GM18909 (cell line): ENCODE results near the gene VSTM4.

Experiments used
- ATAC-seq: cut with Tn5 transposase; IDR thresholded peaks from one replicate; pipeline ENCODE4 v1.9.1; 2021; ENCODE audit warnings: mild to moderate bottlenecking; ENCODE audit not compliant: unreplicated experiment, poor library complexity

The VSTM4 gene

DNA sequence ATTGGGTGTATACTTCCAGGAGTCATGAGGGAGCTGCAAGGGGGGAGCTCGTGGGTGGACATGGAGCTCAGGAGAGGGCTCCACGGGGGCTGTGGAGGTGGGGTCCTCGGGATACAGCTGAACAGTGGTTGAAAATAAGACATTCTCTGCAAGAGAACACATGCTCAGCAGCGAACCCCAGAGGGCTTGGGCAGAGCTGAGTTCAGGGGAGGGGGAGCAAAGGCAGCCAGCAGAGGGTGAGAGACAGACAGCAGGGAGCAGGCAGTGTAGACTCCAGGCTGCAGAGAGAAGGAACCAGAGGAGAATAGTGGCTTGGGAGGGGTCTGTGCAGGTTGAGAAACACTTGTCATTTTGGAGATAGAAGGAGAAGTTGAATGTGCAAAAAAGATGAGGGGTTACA, 102.7 kb downstream of the VSTM4 start:
- ATAC-seq = no peak

DNA sequence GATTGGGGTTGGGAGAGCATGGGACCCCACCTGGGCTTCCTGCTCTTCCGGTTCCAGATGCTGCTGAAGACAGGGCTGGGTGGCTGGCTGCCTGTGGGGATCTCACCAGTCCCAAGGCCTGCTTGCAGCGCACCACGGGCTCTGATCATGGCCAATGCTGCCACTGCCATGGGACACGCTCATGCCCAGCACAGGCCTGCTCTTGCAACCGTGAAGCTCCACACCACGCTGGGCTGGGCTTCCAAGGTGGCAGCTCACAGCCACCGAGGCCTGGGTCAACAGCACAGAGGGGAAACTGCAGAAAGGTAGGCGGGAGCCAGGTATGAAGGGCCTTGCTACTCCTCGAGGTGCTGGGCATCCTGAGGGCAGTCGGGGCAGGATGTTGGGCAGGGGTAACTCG, 103.6 kb downstream of the VSTM4 start:
- no peak for ATAC-seq

DNA sequence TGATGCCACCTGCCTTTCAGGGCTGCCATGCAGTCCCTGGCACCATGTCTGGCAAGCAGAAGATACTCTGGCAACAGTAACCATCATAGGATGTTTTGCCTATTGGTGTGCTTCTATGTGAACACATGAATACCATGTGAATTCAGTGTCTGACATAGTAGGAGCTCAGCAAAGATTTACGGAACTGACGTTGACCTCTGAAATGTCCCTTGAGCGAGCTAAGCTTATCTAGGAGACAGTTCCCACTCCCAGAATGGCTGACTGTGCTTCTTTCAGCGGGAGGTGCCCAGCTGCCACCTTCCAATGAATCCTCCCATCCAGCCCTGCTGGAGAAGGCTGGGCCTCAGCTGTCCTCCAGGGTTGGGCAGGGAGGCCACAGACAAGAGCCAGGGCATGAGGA, 104.5 kb downstream of the VSTM4 start:
- ATAC-seq = no peak

DNA sequence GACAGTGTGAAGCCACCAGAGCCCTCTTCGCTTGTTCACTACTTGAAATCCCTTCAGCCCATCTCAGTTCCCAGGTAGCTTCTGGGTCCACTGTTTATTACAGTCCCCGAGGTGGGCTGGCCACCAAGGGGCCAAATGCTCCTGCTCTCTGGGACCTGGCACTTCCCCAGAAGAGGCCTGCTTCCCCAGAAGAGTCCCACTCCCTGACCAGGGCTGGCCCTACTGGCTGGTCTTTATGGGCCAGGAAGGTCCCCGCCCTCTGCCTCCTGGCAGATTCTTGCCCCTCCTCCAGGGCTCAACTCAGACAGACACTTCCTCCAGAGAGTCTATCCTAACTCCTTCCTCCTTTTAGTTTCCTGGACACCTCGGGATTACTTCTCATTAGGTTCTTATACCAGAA, 105.0 kb downstream of the VSTM4 start:
- ATAC-seq = no peak

DNA sequence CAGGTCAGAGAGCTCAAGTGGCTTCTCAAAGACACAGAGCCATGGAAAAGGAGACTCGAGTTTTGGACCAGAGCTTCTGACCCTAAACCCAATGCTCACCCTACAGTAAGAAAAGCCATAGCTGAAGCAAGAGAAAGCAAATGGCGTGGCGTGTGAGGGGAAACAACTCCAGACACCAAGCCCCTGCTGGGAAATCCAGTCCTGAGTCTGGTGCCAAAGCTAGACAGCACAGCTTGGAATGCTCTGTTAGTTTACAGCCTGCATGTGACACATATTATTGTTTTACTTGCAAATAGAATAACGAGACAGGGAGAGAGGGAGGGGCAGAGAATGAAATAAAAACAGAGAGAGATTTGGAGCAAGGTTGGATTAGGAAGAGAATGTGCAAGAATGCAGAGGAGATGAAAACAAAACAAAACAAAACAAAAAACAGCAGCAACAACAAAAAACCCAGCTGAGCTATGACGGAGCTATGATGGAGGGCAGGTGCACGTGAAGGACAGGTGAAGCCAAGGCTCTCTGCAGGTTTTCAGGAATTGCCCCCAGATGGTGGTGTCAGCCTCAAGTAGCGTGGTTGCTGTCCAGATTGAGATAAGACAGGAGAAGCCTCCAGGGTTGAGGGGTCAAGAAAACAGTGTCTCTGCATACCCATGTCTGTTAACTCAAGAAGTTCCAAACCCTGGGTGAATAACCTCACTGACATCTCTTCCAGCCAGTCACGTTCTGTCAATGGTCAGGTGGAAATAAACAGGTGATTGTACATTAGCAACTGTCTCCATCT, 105.9 kb downstream of the VSTM4 start:
- ATAC-seq = no peak

DNA sequence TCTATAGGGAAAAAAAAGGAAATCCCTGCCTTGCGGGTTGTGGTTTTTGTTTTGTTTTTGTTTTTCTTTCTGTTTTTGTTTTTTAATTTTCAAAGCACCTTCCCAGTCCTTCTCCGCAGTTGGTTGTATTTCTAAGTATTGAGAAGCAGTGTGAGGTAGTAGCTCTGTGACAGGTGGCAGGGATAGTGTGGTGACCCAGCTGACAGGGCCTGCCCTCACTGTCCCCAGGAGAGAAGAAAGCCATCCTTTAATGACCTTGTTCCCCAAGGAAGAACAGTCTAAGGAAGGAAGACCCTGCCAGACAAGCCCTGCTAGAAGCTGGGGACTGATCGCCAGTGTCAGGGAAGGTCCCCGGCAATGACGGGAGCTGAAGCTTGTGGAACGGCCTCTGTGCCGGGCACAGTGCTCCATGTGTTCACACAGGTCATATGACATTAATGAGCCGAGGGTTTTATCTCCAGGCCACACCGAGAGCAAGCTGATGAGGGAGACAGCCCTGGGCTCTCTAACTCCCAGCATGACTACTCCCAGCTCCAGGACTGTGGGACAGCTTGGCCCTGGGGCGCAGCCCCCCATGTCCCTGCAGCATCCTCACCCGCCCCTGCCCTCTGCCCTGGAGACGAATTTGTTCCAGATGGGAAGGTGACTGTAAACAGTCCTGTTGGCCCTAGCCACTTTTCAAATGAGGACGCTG, 106.7 kb downstream of the VSTM4 start:
- ATAC-seq = no peak

DNA sequence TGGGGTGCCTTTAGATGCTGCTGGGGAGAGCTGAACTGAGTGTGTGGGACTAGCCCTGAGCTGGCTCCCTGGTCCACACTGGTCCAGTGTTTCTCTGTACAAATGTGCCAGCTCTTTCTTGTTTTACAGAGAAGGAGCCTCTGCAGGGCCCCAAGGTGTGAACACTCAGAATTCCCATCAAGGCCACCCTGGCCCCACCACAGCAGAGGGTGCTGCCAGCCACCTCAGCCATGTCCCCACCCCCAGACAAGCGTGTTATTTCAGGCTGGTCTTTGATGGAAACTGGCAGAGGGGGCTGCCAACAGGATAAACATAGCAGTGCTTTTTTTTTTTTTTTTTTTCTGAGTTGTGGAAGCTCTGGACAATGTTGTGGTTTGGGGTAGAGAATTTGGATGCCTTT, 107.2 kb downstream of the VSTM4 start:
- no peak for ATAC-seq

GRCh38 chr10:49007129-49007528, 108.2 kb downstream of the VSTM4 start:
- no peak for ATAC-seq

- no peak for ATAC-seq
These were observed 110.1 kb downstream of the VSTM4 start for GRCh38 chr10:49005270-49005669.

GRCh38 chr10:49001870-49002672, 113.3 kb downstream of the VSTM4 start:
- ATAC-seq = no peak

GRCh38 chr10:49001402-49001801, 113.9 kb downstream of the VSTM4 start:
- ATAC-seq = no peak

GRCh38 chr10:49000437-49001398, 114.6 kb downstream of the VSTM4 start:
- ATAC-seq = no peak

GRCh38 chr10:48999346-48999745, 116.0 kb downstream of the VSTM4 start:
- ATAC-seq = no peak

DNA sequence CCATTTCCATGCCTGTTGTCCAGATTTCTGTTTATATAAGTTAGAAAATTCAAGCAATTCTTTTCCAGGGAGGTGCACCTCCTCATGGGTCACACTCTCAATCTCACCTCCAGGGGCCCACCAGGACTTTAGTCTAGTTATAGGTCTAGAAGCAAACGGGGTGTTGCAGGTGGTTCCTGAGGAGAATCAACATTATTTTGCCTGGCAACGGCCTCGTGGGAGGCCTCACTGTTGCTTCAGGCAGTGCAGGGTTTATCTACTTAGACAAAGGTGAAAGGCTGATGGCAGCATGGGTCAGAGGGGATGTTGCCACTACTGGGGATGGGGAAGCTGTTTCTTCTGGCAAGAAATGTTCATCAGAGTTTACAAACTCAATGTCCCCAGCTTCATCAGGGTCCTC, 119.0 kb downstream of the VSTM4 start:
- no peak for ATAC-seq

- no peak for ATAC-seq
These were observed 121.7 kb downstream of the VSTM4 start for GRCh38 chr10:48993627-48994026.

- ATAC-seq = no peak
These were observed 125.1 kb downstream of the VSTM4 start for GRCh38 chr10:48990226-48990625.

DNA sequence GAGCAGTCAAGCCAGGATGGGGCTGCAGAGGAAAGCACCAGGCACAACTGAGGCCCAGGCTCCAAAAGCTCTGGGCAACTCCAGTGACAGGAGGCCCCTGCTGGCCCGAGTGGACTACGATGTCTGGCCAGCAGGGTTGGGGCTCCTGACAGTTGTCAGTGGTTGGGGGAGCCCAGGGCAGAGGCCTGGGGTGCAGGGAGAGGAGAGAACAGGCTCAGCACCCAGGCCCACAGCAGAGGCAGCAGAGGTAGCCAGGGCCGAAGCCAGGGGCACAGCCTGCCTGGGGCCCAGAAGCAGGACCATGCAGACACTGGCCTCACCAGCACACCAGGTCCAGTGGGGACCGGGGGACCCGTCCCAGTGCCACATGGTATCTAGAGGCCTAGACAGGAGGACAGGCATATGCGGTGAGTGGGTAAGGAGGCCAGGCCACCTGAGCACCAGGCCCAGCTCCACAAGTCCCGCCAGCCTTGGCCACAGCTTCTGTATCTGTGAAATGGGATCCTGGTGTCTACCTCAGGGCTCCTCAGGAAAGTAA, 129.6 kb downstream of the VSTM4 start:
- ATAC-seq = no peak

- ATAC-seq = no peak
These were observed 131.5 kb downstream of the VSTM4 start for GRCh38 chr10:48983648-48984351.

DNA sequence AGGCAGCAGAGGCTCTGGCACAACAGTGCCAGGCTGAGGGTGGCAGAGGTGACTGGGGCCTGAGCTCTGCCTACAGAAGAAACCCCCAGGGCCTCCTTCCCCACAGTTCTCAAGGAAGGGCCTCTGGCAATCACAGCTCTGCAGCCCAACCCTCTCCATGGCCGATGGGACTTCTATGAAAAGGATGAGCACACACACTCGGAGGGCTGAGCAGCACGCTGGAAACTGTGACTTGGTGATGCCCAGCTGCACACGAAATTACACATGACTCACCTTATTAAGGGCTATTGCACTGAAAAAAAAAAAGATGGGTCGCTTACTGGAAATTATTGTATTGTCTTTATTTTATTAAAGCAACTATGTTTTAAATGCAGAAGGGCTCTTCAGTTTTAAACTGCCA, 132.7 kb downstream of the VSTM4 start:
- ATAC-seq = no peak
